ENCODE data around the gene PVALEF. TPM values are rescaled to one million over a fixed set of nuclear protein-coding genes. Genes with fewer than 3 reads are reported as not detected.

Gene PVALEF
- total and polyA plus RNA-seq, 2 of the 13 experiments (the other 11 are each of a cell fraction or from before 2014, with no cell fraction given), result 0.18 TPM

DNA sequence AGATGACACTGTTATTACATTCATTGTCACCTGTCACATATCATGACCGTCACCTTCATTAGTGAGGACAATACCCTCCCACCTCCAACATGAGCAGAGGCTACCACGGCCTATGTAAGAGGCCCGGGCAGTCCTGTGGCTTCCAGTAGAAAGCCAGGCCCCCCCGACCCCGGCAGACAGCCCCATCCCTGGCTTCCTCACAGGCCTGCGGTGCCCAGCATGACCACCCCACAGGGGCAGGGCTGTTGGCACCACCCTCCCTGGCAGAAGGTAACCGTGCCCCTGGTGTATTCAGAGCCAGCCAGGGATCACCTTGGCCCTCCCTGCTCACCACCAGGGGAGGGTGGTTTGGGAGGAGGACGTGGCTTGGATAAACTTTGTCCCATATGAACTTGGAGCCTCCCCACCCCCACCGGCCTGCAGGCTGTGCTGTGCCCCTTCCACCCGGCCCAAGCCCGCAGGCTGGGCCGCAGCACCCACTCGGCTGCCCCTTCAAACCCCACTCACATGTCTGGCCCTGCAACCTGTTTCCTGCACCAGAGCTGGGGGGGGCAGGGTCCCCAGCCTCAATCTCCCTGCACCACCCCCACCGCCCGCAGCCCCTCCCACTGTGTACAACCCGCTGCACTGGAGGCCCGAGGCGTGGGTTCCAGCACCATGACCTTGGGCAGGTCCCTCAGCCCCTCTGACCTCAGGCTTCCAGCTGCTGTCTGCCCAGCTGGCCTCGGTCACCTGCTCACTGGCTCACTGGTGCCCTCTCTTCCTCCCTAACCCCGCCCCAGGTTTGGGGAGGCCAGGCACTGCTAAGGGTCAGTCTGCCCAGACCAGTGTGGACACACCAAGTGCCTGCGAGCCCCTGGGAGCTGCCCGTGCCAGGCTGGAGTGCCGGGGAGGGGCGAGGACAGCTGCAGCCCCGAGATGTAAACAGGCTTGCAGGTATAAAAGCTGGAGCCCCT is 13.1 kb downstream of the PVALEF start (continued):
- TF ChIP-seq, protein P1, sequence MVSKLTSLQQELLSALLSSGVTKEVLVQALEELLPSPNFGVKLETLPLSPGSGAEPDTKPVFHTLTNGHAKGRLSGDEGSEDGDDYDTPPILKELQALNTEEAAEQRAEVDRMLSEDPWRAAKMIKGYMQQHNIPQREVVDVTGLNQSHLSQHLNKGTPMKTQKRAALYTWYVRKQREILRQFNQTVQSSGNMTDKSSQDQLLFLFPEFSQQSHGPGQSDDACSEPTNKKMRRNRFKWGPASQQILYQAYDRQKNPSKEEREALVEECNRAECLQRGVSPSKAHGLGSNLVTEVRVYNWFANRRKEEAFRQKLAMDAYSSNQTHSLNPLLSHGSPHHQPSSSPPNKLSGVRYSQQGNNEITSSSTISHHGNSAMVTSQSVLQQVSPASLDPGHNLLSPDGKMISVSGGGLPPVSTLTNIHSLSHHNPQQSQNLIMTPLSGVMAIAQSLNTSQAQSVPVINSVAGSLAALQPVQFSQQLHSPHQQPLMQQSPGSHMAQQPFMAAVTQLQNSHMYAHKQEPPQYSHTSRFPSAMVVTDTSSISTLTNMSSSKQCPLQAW (CRISPR knock-in tag; IDR thresholded peaks at IDR 0.05), result peak; percentile 19; the same call in 1 of the 2 replicates
- TF ChIP-seq FOXJ3 (CRISPR knock-in tag; IDR thresholded peaks at IDR 0.05; ENCODE audit: borderline replicate concordance), result no peak
- peak; percentile 30; the same call in 1 of the 2 replicates for TF ChIP-seq MTA1 (CRISPR knock-in tag; IDR thresholded peaks at IDR 0.05; ENCODE audit: borderline replicate concordance)
- TF ChIP-seq, protein P2, sequence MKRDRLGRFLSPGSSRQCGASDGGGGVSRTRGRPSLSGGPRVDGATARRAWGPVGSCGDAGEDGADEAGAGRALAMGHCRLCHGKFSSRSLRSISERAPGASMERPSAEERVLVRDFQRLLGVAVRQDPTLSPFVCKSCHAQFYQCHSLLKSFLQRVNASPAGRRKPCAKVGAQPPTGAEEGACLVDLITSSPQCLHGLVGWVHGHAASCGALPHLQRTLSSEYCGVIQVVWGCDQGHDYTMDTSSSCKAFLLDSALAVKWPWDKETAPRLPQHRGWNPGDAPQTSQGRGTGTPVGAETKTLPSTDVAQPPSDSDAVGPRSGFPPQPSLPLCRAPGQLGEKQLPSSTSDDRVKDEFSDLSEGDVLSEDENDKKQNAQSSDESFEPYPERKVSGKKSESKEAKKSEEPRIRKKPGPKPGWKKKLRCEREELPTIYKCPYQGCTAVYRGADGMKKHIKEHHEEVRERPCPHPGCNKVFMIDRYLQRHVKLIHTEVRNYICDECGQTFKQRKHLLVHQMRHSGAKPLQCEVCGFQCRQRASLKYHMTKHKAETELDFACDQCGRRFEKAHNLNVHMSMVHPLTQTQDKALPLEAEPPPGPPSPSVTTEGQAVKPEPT (CRISPR knock-in tag; IDR thresholded peaks at IDR 0.05; ENCODE audit: low read depth), result no peak
- TF ChIP-seq POGZ (CRISPR knock-in tag; IDR thresholded peaks at IDR 0.05), result no peak
- TF ChIP-seq KLF13 (CRISPR knock-in tag; IDR thresholded peaks at IDR 0.05), result no peak
- TF ChIP-seq, protein P3, sequence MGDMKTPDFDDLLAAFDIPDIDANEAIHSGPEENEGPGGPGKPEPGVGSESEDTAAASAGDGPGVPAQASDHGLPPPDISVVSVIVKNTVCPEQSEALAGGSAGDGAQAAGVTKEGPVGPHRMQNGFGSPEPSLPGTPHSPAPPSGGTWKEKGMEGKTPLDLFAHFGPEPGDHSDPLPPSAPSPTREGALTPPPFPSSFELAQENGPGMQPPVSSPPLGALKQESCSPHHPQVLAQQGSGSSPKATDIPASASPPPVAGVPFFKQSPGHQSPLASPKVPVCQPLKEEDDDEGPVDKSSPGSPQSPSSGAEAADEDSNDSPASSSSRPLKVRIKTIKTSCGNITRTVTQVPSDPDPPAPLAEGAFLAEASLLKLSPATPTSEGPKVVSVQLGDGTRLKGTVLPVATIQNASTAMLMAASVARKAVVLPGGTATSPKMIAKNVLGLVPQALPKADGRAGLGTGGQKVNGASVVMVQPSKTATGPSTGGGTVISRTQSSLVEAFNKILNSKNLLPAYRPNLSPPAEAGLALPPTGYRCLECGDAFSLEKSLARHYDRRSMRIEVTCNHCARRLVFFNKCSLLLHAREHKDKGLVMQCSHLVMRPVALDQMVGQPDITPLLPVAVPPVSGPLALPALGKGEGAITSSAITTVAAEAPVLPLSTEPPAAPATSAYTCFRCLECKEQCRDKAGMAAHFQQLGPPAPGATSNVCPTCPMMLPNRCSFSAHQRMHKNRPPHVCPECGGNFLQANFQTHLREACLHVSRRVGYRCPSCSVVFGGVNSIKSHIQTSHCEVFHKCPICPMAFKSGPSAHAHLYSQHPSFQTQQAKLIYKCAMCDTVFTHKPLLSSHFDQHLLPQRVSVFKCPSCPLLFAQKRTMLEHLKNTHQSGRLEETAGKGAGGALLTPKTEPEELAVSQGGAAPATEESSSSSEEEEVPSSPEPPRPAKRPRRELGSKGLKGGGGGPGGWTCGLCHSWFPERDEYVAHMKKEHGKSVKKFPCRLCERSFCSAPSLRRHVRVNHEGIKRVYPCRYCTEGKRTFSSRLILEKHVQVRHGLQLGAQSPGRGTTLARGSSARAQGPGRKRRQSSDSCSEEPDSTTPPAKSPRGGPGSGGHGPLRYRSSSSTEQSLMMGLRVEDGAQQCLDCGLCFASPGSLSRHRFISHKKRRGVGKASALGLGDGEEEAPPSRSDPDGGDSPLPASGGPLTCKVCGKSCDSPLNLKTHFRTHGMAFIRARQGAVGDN (CRISPR knock-in tag; IDR thresholded peaks at IDR 0.05), result peak; percentile 63
- no peak for TF ChIP-seq ATAD3A (CRISPR knock-in tag; IDR thresholded peaks at IDR 0.05)
- peak; percentile 30; the same call in 1 of the 2 replicates for TF ChIP-seq HIVEP1 (CRISPR knock-in tag; IDR thresholded peaks at IDR 0.05)
- TF ChIP-seq GFI1 (CRISPR knock-in tag; IDR thresholded peaks at IDR 0.05; ENCODE audit: borderline replicate concordance), result no peak
- TF ChIP-seq ZNF234 (CRISPR knock-in tag; conservative IDR thresholded peaks at IDR 0.05), result no peak
- TF ChIP-seq HDAC2 (CRISPR knock-in tag; IDR thresholded peaks at IDR 0.05), result no peak
- TF ChIP-seq, protein P4, sequence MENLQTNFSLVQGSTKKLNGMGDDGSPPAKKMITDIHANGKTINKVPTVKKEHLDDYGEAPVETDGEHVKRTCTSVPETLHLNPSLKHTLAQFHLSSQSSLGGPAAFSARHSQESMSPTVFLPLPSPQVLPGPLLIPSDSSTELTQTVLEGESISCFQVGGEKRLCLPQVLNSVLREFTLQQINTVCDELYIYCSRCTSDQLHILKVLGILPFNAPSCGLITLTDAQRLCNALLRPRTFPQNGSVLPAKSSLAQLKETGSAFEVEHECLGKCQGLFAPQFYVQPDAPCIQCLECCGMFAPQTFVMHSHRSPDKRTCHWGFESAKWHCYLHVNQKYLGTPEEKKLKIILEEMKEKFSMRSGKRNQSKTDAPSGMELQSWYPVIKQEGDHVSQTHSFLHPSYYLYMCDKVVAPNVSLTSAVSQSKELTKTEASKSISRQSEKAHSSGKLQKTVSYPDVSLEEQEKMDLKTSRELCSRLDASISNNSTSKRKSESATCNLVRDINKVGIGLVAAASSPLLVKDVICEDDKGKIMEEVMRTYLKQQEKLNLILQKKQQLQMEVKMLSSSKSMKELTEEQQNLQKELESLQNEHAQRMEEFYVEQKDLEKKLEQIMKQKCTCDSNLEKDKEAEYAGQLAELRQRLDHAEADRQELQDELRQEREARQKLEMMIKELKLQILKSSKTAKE (CRISPR knock-in tag; IDR thresholded peaks at IDR 0.05; ENCODE audit: borderline replicate concordance), result peak; percentile 49; the same call in 1 of the 2 replicates
- peak; percentile 57; the same call in 1 of the 2 replicates for TF ChIP-seq PITX1 (CRISPR knock-in tag; IDR thresholded peaks at IDR 0.05)
- no peak for TF ChIP-seq MAZ (IDR thresholded peaks at IDR 0.05; ENCODE audit: borderline replicate concordance, low read depth, low read length)
- TF ChIP-seq MAZ (CRISPR knock-in tag; IDR thresholded peaks at IDR 0.05; ENCODE audit: low read depth), result peak; percentile 34; the same call in 1 of the 2 replicates
